NCI-H2171 (cell line): ENCODE measurements around the gene STARD3NL.
"Not testable (repeated sequence)": the region's sequence is repeated elsewhere in the genome, so short reads cannot be mapped to it uniquely, and the experiment has no call there.

ENCODE experiments used
- DNase-seq: peaks from one replicate; lab custom pipeline; 2025; lab: John Stamatoyannopoulos, UW

Gene STARD3NL, protein sequence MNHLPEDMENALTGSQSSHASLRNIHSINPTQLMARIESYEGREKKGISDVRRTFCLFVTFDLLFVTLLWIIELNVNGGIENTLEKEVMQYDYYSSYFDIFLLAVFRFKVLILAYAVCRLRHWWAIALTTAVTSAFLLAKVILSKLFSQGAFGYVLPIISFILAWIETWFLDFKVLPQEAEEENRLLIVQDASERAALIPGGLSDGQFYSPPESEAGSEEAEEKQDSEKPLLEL

DNA sequence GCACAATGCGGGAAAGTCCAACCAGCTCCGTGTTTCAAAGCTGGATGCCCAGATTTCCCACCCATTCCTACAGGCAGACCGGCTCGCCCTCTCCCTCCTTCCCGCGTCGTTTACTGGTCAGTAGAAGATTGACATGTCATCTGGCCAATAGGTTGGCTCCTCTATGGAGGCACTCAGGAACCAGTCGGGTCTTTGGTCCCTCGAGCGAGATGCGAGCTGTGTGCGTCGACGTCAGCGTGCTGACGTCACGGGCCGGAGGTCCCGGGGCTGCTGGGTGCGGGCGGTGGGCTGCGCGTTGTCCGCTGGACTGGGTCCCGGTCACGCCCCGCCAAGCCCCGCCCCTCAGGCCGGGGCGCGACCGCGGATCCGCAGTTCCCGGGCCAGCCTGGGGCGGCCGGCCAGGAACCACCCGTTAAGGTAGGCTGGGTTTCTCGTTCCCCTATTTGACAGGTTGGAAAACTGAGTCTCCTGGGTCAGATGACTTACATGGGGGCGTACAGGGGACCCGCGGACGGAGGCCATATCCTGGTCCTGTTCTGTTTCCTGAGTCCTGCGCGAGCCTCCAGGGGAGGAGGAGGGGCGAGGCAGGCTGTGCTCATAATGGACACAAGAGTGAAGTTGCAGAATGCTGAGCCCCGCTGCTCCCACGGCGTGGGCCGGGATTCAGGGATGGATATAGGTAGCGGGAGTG is at the start of gene STARD3NL:
TSS of gene STARD3NL (plus strand) at position 242 of the 691 bp plus-strand sequence. CDS start 29,260 bp downstream, outside the sequence.
- DNase-seq = peak; percentile 98

DNA sequence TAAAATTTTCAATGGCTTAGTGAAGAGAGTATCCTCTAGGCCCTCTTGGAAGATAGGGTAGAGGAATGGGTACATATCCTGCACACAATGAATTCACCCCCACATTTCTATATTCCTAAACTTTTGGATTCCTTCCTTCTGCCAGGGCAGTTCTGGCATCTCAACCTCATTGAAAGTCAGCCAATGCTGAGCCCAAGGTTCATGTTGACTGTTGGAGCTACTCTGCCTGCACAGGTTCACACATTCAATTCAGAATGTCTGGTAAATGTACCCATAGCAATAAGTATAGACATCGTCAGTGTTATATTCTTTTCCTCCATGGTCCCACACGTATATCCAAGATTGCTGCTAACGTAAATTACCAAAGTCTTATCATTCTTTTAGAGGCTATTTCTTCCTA is 48.9 kb upstream of the STARD3NL start:
- no peak for DNase-seq

DNA sequence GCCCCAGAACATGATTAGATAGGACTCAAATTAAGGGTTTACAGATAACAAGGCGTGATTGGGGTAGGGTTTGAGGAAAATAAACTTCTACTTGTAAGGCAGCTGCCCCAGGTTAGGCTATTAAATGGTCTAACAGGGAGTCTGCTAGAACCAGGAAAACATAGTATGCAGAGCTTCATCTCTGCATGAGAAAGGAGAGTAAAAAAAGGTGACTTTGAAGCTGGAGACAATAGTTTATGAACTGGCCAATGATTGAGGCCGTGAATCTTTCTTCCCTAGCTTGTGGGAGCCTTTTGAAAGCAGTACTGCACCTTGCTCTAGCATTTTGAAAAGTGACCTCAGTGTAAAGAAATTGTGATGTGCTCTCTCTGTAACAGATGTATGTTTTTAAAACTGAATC is 48.5 kb upstream of the STARD3NL start:
- no peak for DNase-seq

DNA sequence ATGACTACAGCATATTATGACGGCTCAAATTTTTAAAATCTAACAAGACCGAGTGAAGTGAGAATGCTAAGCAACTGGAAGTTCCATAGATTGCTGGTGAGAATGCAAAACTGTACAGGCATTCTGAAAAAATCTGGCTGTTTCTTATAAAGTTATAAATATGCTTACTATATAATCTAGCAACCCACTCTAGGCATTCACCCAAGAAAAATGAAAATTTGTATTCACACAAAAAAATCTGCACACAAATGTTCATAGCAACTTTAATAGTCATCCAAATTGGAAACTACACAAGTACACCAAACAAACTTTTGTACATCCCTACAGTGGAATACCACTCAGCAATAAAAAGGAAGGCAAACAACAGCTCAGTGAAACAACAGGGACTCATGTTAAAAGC is 39.9 kb upstream of the STARD3NL start:
- no peak for DNase-seq

DNA sequence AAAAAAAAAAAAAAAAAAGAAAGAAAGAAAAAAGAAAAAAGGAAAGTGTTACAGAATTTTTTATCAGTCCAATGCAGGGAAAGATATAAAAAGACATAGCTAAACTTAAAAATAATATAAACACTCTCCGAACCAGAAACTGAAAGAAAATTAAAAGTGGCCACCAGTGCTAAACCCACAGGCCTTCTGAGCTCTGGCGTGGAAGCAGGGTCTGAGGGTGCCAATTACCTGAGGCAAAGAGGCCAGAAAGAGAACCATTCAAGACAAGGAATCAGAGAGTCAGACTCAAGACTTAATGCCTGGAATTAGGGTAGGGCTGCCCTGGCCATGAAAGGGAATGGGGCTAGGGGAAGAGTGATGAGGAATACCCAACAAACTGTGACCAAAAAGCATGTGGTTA is 36.9 kb upstream of the STARD3NL start:
- no peak for DNase-seq

DNA sequence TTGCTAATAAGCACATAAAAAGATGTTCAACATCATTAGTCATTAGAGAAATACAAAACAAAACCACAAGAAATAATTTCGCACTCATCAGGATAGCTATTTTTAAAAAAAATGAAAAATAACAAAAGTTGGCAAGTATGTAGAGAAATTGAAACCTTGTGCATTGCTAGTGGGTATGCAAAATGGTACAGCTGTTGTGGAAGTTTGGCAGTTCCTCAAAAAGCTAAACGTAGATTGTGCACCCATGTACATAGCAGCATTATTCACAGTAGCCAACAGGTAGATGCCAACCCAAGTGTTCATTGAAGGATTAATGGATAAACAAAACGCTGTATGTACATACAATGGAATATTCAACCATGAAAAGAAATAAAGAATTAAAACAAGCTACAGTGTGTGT is 35.3 kb upstream of the STARD3NL start:
- DNase-seq = no peak

DNA sequence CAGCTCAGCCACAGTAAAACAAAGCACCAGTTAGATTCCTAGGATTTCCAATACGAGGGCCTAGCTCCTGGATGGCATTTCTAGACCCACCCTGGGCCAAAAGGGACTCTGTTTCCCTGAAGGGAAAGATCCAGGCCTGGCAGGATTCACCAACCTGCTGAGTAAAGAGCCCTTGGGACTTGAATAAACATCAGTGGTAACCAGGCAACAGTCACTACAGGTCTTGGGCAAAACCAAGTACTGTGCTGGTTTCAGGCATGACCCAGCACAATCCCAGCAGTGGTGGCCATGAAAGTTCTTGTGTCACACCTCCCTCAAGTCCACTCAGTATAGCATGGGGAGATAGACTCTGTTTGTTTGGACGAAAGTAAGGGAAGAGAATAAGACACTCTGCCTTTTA is 31.0 kb upstream of the STARD3NL start:
- DNase-seq = no peak

DNA sequence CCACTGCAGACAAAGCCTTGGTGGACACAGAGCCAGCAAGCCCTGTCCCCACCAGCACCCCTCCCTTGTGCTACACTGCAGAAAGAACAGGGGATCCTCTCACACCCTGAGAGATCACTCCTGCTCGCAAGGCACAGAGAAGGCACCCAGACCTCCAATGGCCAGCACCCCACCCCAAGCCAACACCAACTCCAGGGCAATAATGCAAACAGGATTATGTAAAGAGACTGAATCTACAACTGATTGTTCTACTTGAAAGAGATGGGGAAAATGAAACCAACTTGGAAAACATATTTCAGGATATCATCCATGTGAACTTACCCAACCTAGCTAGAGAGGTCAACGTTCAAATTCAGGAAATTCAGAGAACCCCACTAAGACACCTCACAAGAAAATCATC is 26.5 kb upstream of the STARD3NL start:
- DNase-seq = no peak

DNA sequence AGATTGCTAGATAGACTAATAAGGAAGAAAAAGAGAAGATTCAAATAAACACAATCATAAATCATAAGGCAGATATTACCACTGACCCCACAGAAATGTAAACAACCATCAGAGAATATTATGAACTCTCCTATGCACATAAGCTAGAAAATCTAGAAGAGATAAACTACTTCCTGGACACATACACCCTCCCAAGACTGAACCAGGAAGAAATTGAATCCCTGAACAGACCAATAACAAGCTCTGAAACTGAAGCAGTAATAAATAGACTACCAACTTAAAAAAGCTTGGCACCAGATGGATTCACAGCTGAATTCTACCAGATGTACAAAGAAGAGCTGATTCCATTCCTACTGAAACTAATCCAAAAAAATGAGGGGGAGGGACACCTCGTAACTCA is 24.5 kb upstream of the STARD3NL start:
- DNase-seq = no peak

DNA sequence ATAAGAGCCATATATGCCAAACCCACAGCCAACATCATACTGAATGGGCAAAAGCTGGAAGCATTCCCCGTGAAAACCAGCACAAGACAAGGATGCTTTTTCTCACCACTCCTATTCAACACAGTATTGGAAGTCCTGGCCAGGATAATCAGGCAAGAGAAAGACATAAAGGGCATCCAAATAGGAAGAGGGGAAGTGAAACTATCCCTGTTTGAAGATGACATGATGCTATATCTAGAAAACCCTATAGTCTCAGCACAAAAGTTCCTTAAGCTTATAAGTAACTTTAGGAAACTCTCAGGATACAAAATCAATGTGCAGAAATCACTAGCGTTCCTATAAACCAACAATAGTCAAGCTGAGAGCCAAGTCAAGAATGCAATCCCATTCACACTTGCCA is 23.8 kb upstream of the STARD3NL start:
- no peak for DNase-seq

DNA sequence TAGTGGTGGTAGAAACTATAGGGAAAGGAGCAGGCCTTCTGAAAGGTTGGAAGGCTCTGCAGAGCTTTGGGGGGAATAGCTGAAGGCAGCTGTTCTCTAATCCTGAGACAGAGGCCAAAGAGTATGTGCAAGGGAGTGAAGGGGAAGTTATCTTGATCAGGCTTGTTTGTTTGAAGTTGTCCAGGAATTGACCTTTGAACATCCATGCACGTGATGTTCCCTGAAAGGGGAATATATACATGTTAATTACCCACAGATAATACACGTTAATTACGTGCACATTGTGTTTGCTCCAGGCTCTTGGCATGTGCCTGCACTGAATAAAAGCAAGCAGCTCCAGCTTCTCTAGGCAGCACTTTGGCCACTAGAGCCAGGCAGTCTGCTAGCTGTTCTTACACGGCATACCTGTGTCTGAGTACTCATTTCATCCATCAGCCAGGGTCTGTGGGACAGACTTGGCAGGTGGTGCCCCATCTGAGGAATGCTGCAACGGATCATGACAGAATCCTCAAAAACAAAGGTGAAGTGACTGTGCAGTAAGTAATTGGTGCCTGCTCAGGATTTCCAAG is 18.0 kb upstream of the STARD3NL start:
- DNase-seq = no peak

DNA sequence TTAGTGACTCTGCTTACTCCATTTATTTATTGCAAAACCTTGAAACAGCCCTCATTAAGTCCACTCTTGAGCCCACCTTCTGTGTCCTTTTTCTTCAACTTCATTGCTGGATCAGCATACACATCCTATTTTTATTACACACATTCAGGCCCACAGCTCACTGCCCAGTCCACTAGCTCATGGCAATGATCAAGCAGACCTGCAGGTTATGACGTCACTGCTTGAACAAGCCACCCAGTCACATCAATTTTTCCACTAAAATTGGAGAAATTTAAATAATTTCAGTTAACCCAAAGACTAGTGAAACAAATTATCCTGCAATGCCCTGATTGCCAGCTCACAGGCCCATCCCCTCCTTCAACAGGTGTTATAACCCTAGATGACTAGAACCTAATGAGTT is 16.0 kb upstream of the STARD3NL start:
- DNase-seq = no peak

DNA sequence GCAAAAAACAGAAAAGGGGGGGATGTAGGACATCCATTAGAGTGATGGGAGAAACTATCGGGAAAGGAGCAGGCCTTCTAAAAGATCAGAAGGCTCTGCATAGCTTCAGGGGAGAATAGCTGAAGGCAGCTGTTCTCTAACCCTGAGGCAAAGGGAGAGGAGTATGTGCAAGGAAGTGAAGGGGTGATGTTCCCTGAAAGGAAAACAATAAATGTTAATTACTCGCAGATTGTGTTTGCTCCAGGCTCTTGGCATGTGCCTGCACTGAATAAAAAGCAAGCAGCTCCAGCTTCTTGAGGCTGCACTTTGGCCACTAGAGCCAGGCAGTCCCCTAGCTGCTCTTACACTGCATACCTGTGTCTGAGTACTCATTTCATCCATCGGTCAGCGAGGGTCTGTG is 14.4 kb upstream of the STARD3NL start:
- no peak for DNase-seq

DNA sequence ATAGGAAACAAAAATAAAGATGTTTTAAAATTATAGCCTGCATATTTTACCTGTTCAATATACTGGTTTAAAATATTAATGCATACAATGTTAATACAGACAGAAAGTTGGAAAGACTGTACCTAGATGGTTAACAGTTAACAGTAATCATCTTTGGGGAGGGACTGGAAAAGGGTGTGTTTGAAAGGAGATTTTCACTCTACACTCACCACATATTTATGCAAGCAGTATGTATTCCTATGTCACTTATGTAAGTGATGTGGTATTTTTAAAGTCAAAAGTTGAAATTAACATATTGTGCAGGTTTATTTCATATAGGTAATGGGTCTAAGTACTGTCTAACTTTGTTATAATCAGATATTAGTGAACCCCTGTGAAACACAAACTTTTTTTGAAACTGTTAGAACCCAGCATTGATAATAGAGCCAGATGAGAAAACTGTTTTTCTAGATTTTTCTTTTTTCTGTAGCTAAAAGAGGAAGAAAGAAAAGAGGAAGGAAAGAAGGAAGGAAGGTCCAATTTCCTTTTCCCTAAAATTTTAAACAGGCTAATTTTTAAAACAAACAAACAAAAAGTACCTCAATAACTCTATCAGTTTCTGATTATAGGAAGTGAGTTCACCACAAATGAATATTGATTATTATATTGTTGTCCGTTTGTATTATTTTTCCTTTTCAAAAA is 9.0 kb upstream of the STARD3NL start:
- DNase-seq = no peak

DNA sequence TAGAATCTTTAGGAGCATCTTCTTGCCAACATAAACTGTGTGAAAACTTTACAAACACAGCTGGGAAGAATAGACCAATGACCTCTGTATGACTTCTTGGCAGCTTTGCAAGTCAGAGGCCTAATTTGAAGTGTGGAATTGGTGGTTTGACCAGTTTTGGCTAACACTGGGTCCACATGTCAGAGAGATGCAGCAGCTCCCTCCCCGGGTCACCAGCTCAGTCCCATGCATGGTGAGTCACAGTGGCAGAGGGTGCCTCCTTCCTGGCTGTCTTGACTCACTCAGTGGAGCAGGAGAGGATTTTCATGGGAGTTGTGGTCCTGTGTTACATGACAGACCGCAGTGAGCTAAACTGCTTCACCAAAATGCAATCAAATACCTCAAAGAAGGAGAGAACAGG is 8.2 kb upstream of the STARD3NL start:
- DNase-seq = no peak

DNA sequence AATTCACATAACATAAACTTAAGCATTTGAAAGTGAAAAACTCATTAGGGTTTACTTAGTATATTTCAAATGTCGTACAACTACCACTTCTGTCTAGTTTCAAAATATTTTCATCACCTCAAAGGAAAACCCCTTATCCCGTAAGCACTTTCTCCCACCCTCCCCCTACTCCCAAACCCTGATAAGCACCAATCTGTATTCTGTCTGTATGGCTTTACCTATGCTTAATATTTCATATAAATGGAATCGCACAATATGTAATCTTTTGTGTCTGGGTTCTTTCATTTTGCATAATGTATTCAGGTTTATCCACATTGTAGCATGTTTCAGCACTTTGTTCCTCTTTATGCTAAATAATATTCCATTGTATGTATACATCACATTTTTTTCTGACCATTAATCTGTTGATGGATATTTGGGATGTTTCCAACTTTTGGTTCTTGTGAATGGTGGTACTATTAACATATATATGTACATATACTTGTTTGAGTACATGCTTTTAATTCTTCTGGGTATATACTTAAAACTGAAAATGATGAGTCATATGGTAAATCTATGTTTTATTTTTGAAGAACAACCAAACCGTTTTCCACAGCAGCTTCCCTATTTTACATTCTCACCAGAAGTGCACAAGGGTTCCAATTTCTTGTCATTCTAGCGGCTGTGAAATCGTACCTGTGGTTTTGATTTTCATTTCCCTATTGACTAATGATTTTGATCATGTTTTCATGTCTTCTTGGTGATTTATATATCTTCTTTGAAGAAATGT is 6.2 kb upstream of the STARD3NL start:
- DNase-seq = no peak

DNA sequence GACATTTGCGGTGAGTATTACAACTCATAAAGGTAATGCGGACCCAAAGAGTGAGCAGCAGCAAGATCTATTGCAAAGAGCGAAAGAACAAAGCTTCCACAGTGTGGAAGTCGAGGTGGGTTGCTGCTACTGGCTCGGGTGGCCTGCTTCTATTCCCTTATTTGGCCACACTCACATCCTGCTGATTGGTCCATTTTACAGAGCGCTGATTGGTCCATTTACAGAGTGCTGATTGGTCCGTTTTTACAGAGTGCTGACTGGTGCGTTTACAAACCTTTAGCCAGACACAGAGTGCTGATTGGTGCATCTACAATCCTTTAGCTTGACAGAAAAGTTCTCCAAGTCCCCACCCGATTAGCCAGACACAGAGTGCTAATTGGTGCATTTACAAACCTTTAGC is 2.5 kb upstream of the STARD3NL start:
- not testable (repeated sequence) for DNase-seq

DNA sequence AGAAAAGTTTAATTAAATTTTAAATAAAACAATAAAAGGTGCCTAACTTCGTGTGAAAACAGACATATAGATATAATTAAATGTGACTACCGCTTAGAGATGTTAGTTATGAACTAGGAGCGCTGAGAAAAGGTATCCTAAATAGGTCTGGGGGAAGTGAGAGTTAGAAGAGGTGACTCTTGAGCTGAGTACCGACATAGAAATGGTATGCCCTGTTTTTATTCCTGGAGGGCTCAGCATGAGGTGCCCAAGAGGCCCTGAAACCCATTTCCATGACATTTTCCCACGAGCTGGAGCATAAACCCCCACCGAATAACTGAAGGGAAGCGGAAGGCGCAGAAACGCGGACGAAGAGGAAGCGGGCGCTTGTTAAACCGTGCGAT is 433 bp upstream of the STARD3NL start:
- no peak for DNase-seq

DNA sequence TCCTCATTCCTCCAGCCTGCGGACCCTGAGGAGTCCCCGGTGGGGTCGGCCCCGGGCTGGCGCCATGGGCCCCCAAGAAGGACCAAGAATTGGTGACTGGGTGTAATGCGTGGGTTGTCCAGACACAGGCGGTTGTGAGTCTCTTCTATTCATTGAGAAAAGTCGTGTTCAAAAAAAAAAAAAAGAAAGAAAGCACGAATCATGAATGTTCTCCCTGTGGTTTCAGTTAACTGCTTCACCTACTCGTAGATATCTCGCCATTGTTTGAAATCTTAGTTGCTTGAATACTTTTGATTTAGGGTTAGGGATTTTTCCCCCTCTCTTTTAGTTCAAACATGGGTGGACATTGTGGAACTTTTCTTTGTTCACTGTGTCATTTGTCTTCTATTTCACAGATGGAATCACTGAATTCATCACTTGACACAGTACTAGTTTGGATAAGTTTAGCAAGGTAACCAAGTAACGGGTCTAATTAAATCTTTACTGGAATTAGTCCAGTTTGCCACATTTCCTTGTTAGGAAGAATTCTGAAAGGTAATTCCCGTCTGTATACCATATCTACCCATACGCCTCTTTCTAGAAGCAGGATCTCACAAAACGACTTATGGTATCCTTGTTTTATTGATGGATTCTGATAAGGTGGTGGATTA is 775 bp downstream of the STARD3NL start:
- DNase-seq = no peak

DNA sequence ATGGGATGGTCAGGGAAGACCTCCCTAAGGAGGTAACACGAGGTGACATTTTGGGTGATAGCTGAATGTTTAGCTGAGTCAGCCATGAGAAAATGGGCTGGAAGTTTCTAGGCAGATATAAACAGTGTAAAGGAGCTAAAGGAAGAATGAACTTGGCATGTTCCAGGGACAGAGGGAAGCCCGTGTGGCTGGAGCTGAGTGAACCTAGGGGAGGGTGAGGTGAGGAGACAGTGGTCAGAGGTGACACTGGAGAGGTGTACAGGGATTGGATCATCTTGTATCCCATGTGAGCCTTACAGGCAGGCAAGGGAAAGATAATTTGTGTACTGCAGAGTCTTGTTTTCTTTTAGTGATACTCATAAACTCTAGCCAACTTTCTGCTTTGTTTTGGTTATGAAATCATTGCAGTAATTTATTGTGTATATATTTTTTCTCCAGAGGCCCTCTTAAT is 1.8 kb downstream of the STARD3NL start:
- no peak for DNase-seq

DNA sequence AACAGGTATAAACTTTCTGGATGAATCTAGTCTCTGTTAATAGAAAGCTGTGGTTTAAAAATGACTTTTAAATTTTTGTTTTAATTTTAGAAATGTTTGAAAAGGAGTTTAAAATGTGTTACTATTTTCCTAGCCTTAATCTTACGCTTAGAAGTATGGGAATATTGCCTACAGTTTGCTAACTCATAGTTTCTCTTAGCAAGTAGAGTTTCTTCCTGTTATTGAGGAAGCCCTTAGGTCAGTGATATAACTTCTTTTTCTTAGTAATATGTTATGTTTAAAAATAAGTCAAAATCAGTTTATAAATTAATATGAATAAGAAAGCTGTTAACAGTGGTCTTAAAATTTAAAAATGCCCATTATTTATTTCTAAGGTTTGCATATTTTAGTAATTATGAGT is 3.1 kb downstream of the STARD3NL start:
- no peak for DNase-seq

DNA sequence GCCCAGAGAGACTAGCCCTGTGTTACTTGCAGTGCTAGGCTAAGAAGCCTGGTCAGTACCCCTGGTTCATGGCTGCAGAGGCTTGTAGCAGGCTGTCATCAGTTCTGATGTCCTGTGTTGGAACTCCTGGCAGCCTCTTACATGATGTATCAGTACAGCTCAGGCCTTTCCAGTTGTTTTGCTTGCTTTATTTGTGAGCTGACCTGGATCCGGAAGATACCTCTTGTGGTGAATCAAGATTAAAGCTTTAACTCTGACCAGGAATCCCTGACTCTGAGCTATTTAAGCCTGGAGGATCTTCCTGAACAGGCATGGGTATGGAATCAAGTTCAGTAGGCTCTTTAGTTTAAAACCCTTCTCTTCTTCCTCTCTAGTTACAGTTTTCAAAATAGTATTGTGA is 4.4 kb downstream of the STARD3NL start:
- DNase-seq = no peak
